Endothelial cell of umbilical vein (primary cell): ENCODE measurements around the gene SMIM41. TPM values are rescaled to one million over a fixed set of nuclear protein-coding genes. Genes with fewer than 3 reads are reported as not detected.

Experiments
- BruUV-seq: library from RNA; stranded (reverse); fragments of 400-500 nt; replicated peaks from 2 replicates; lab custom pipeline; 2021; lab: Mats Ljungman, UMichigan
- CTCF ChIA-PET: fragments of 300-600, 350-600 bp; sonication (Branson Sonifier 250); formaldehyde crosslinking; loops from one replicate; lab custom pipeline; 2021; ENCODE audit warnings: antibody characterized with exemption, inconsistent platforms; lab: Charles Lee
- POLR2A ChIA-PET: fragments of 300-600, 350-600 bp; sonication (Branson Sonifier 250); formaldehyde crosslinking; loops from one replicate; lab custom pipeline; 2021; ENCODE audit warnings: antibody characterized with exemption, inconsistent platforms; lab: Charles Lee
- DNase-seq: peaks from one replicate; pipeline ENCODE4 v3.0.0-alpha.2; 2011; ENCODE audit warnings: low read depth, low spot score
- FAIRE-seq: peaks from 2 replicates; lab custom pipeline; 2011; peaks lifted over from hg19 to GRCh38; lab: Jason Lieb, UNC
- H2AFZ ChIP-seq: 2 replicates; pipeline ENCODE4 v1.6.0; 2012; ENCODE audit warnings: low read depth, low read length, control low read depth, inconsistent platforms
- H3K27ac ChIP-seq: 2 replicates; pipeline ENCODE4 v1.5.1; 2011; ENCODE audit warnings: low read depth, mild to moderate bottlenecking, control low read depth, low read length, moderate library complexity; ENCODE audit not compliant: insufficient read depth
- H3K27me3 ChIP-seq, 2 experiments: 2 replicates each; pipeline versions ENCODE4 v1.6.0 to v1.6.1; 2011; ENCODE audit warnings: low read length in 2 of 2, mixed read lengths in 1 of 2; ENCODE audit not compliant: control insufficient read depth in 2 of 2, insufficient read depth in 2 of 2
- H3K36me3 ChIP-seq, 2 experiments: 2 replicates in 1 of 2; 3 replicates in 1 of 2; pipeline ENCODE4 v1.5.1; 2011; ENCODE audit warnings: low read length in 2 of 2, mild to moderate bottlenecking in 1 of 2, moderate library complexity in 1 of 2; ENCODE audit not compliant: control insufficient read depth in 2 of 2, insufficient read depth in 2 of 2; ENCODE audit errors: extremely low read depth in 1 of 2
- H3K4me1 ChIP-seq: 3 replicates; pipeline ENCODE4 v1.5.1; 2011; ENCODE audit warnings: mild to moderate bottlenecking, low read length; ENCODE audit not compliant: control insufficient read depth, insufficient read depth; ENCODE audit errors: extremely low read depth
- H3K4me2 ChIP-seq: 2 replicates; pipeline ENCODE4 v1.6.1; 2011; ENCODE audit warnings: low read length, control low read depth, mixed read lengths; ENCODE audit not compliant: insufficient read depth
- H3K4me3 ChIP-seq, 3 experiments: fragments of 200-600 bp in 1 of 3; sonication (generic), shearing (Covaris generic) in 1 of 3; replicated peaks in 1 of 3; 2 replicates each; pipeline ENCODE4 v1.5.1; 2011 to 2016; ENCODE audit warnings: control low read depth in 3 of 3, low read length in 3 of 3, mild to moderate bottlenecking in 2 of 3, inconsistent platforms in 1 of 3, low read depth in 1 of 3, moderate library complexity in 1 of 3; ENCODE audit not compliant: insufficient read depth in 1 of 3
- H3K79me2 ChIP-seq: 2 replicates; pipeline ENCODE4 v1.6.0; 2012; ENCODE audit warnings: low read length, inconsistent platforms; ENCODE audit not compliant: control insufficient read depth, insufficient read depth
- H3K9ac ChIP-seq: replicated peaks from 2 replicates; pipeline ENCODE3; 2011; ENCODE audit warnings: low read length, control low read depth; ENCODE audit not compliant: insufficient read depth; ENCODE audit errors: extremely low read depth
- H3K9me1 ChIP-seq: replicated peaks from 3 replicates; pipeline ENCODE4 v1.6.0; 2011; ENCODE audit warnings: mild to moderate bottlenecking, low read length; ENCODE audit not compliant: control insufficient read depth, insufficient read depth; ENCODE audit errors: extremely low read depth
- H3K9me3 ChIP-seq: replicated peaks from 2 replicates; pipeline ENCODE4 v1.5.1; 2012; ENCODE audit warnings: low read length, inconsistent platforms; ENCODE audit not compliant: control insufficient read depth, insufficient read depth
- H4K20me1 ChIP-seq: replicated peaks from 2 replicates; pipeline ENCODE3; 2011; ENCODE audit warnings: mild to moderate bottlenecking, low read length; ENCODE audit not compliant: control insufficient read depth, insufficient read depth; ENCODE audit errors: extremely low read depth
- CTCF ChIP-seq, 2 donors: IDR thresholded peaks; 1 replicate in 1 of 2; 2 replicates in 1 of 2; pipeline ENCODE4 v1.5.1; 2011; ENCODE audit warnings: low read length in 2 of 2, mild to moderate bottlenecking in 2 of 2, moderate library complexity in 2 of 2, control low read depth in 1 of 2, inconsistent platforms in 1 of 2, low read depth in 1 of 2; ENCODE audit not compliant: insufficient read depth in 1 of 2; ENCODE audit errors: extremely low read depth in 1 of 2
- GATA2 ChIP-seq: IDR thresholded peaks from 2 replicates; pipeline ENCODE4 v1.7.0; 2011; ENCODE audit warnings: low read depth, mild to moderate bottlenecking, moderate library complexity, mixed read lengths, low read length; ENCODE audit not compliant: insufficient read length, insufficient read depth
- MAX ChIP-seq: IDR thresholded peaks from 2 replicates; pipeline ENCODE4 v1.6.1; 2011; ENCODE audit not compliant: insufficient read depth, insufficient read length
- MYC ChIP-seq: IDR thresholded peaks from one replicate; pipeline ENCODE4 v1.6.1; 2011; ENCODE audit warnings: mild to moderate bottlenecking, low read depth, low read length
- POLR2A ChIP-seq: IDR thresholded peaks from 2 replicates; pipeline ENCODE4 v1.6.1; 2012; ENCODE audit warnings: low read depth, mild to moderate bottlenecking, control low read depth, low read length
- dilution Hi-C: fragments of 300-500 bp; cut with MboI; formaldehyde crosslinking; loops from one replicate; pipeline ENCODE4 v1.15.0; 2019; ENCODE audit warnings: low sequenced_read_pairs; ENCODE audit not compliant: extremely low pct_ligation_motif_present
- intact Hi-C: fragments of 100-400 bp; cut with micrococcal nuclease; formaldehyde crosslinking; loops from one replicate; pipeline ENCODE4 v1.10.0; 2022
- polyA plus RNA-seq, 4 experiments: library from polyadenylated mRNA; depleted of rRNA in 3 of 4; stranded (reverse) in 3 of 4; unstranded in 1 of 4; fragments of >200 nt; gene quantifications; 2 replicates each; pipeline versions ENCODE4 v1.2.1 to v1.2.3, GENCODE V29; 2011 to 2012; ENCODE audit warnings: missing spikeins in 1 of 4
- total RNA-seq: library from RNA; stranded (reverse); gene quantifications from 2 replicates; pipeline ENCODE4 v1.2.3, GENCODE V29; 2021

The SMIM41 gene
- total and polyA plus RNA-seq, 2 donors (not counting 3 experiments of a cell fraction or from before 2014, with no cell fraction given) = not detected

DNA sequence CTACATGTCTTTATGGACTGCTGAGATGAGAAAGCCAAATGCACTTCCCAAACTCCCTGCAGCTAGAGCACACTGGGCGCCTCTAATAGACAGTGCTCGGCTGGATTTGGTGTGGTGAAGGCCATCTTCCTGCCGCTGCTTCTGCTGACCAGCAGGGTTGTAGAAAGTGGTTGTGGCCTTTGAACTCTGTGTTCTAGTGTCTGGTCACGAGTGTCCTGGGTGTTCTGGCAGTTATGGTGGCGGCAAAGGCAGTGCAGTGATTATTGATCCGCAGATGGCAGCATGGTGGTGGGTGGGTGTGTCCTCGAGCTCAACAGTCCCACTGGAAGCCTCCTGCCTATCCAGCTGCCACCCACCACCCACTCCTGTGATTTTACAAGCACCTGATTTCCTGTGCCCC is 43.4 kb downstream of the SMIM41 start:
- no peak overlapping the region for H3K4me2 ChIP-seq
- no peaks in the 10 kb centered on the region for H3K9me3 ChIP-seq
- no TSS peak for BruUV-seq
- FAIRE-seq (no peak), DNase-seq (no peak)
- H3K79me2 ChIP-seq = no peaks in the 10 kb centered on the region
- dilution Hi-C loops (no loop called here), intact Hi-C loops (loop anchor here (10.0 kb wide), 1 partner anchor 882 kb away; the partner anchor contains the start of gene EIF4B)
- TF ChIP-seq MYC (no peak), GATA2 (no peak), CTCF (IDR thresholded peaks at IDR 0.05; ENCODE audit: extremely low read depth in 1 of 2, insufficient read depth in 1 of 2, low read depth in 1 of 2, low read length in 2 of 2) (no peak), MAX (no peak), POLR2A (no peak)
- CTCF ChIA-PET = interaction anchor here (1.0 to 7.8 kb wide), 3 partner anchors 90 to 205 kb away, joined by 3 to 163 read pairs (median 6); no protein-coding TSS in a partner anchor
- no peak overlapping the region for H3K27ac ChIP-seq
- POLR2A ChIA-PET = interaction anchor here (1.3 kb wide), 1 partner anchor 116 kb away, joined by 3 read pairs; the partner anchor contains the start of gene TAMALIN
- H3K27me3 ChIP-seq = peaks cover 0 to 1% of the 10 kb centered on the region in 2 experiments
- H3K9ac ChIP-seq = no peak overlapping the region
- no peak overlapping the region for H2AFZ ChIP-seq
- no peaks in the 10 kb centered on the region for H4K20me1 ChIP-seq
- H3K9me1 ChIP-seq = no peaks in the 10 kb centered on the region
- H3K4me1 ChIP-seq = peaks cover 30% of the 10 kb centered on the region
- no peaks in the 10 kb centered on the region for H3K36me3 ChIP-seq
- no peak overlapping the region for H3K4me3 ChIP-seq
